Inferior parietal cortex (tissue), 1 donor: ENCODE results near the gene CPEB3.

Source experiments
- DNase-seq: peaks from one replicate; pipeline ENCODE4 v3.0.0-alpha.2; 2016; ENCODE audit errors: extremely low spot score

CPEB3 gene

GRCh38 chr10:92103376-92104090 lies 187.3 kb downstream of the CPEB3 start:
- DNase-seq: no peak

DNA sequence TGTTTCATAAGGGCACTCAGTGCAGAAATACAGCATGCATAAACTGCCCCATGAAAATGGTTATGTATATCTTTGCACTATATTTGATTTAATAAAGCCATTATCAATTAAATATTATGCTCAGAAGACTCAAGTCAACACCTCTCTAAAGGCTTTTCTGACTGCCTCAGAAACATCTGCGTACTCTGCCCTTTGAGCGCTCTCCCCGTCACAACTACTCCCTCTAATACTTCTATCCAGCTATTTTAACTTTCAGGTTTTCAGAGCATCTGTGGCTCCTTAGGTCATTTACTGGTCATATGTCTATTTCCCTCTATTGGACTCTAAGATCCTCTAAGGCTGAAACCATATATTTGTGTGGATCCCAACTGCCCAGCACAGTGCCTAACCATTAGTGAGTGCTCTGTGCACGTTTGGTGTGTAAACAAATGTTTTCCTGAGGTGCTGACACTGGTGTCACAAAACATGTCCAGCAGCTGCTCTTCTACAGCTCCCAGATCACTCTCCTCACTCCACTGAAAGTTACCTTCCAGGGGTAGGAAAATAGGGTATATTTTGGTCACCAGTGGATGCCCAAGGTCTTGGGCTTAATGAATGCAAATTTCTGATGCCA lies 188.2 kb downstream of the CPEB3 start:
- no peak for DNase-seq

- no peak for DNase-seq
These were observed 195.9 kb downstream of the CPEB3 start for GRCh38 chr10:92094960-92095359.

DNA sequence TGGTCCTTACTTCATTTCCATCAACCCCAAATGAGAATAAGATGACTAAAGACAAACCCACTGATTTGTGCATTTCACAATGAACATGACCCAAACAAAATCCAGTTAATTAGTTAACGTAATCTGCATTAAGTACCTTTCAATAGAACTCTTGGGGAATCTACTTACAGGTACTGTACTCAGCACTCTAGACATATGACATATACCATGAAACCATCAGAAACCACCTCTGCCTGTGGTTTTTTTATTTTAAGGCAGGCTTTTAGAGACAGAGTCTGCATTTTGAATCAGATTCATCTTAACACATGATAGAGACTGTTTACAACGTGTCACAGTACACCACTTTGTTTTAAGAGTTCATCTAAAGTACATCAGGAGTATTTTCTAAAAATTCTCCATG lies 198.9 kb downstream of the CPEB3 start:
- DNase-seq: no peak

- DNase-seq: peak; percentile 88
These were observed 203.0 kb downstream of the CPEB3 start for GRCh38 chr10:92087750-92088395.

GRCh38 chr10:92082583-92083280 lies 208.1 kb downstream of the CPEB3 start:
- no peak for DNase-seq

GRCh38 chr10:92081641-92082040 lies 209.2 kb downstream of the CPEB3 start:
- DNase-seq: no peak

- DNase-seq: no peak
These were observed 210.6 kb downstream of the CPEB3 start for GRCh38 chr10:92080244-92080643.

DNA sequence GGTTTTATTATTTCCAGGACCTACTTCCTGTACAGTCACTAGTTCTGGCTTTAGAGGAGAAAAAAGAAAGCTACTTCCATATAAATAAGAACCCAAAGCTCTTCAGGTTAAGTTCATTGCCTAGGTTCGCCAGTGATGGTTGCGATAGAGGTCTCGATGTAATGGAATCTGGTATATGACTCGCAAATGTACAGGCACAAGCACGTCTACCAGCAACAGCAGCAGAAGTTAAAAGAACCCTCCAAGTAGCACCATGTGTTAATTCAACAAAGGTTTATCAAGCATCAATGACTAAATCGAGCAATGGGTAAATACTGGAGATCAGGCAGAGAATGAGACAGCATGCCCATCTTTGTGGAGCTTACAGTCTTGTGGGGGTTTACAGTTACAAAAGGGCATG lies 211.9 kb downstream of the CPEB3 start:
- no peak for DNase-seq

- DNase-seq: no peak
These were observed 214.2 kb downstream of the CPEB3 start for GRCh38 chr10:92076722-92077121.

GRCh38 chr10:92075829-92076228 lies 215.0 kb downstream of the CPEB3 start:
- DNase-seq: no peak

DNA sequence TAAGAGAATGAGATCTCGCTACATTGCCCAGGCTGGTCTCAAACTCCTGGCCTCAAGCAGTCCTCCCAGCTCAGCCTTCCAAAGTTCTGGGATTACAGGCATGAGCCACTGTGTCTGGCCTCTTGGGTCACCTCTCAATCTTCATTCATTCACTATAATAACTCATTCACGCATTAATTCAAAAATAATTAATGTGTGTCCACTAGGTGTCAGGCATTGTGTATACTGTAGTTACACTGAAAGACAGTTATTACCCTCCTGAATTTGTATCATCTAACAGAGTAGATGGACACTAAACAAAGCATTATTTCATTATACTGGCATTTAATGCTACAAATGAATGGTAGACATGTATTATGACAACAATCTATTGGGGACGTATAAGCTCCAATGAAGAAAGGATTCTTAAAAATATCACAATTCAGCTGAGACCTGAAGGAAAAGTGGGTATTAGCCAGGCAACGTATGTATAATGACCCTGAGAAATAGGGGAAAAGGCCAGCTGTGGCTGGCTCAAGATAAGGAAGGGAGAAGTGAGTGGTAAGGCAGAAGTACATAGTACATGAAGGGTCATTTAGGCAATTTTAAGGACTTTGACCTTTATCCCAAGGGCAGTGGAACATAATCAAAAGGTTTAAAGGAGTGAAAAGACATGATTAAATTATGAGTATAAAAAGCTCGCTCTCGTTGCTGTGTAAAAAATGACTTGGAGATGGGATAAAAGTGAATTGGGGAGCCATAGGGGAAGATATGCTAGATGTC lies 216.6 kb downstream of the CPEB3 start:
- no peak for DNase-seq

GRCh38 chr10:92068900-92069299 lies 222.0 kb downstream of the CPEB3 start:
- DNase-seq: no peak

- no peak for DNase-seq
These were observed 224.5 kb downstream of the CPEB3 start for GRCh38 chr10:92066386-92066785.

DNA sequence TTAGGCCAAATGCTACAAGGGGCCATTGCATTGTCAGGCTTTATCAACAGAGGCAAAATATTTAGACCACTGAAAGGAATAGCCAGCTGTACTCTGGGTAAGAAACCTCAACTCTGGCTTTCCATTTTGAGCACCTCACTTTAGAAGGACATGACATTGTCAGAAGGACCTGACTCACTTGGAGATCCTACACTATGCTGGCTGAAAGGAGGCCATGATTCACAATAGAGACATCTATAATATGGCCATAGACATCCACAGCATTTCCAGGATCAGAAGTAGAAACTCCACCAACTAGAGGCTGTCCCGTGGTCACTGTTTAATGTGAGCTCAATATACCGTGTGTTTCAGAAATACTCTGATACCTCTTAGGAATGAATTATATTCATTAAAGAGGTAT lies 226.4 kb downstream of the CPEB3 start:
- DNase-seq: no peak

DNA sequence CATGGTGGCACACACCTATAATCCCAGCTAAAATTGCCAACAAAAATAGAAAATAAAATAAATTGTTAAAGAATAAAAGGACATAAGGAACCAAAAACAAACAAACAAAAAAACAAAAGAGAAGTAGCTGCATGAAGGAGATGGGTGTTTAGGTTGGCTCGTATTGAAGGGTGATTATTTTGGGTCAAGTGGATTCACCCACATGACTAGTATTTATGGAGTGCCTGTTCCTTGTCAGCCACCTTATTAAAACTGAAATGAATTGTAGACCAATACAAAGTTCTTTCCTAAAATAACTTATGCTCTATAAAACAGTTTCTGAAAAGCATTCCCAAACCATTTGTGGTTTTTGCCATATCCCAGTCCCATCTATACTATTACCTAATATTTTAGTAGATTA lies 228.6 kb downstream of the CPEB3 start:
- no peak for DNase-seq

DNA sequence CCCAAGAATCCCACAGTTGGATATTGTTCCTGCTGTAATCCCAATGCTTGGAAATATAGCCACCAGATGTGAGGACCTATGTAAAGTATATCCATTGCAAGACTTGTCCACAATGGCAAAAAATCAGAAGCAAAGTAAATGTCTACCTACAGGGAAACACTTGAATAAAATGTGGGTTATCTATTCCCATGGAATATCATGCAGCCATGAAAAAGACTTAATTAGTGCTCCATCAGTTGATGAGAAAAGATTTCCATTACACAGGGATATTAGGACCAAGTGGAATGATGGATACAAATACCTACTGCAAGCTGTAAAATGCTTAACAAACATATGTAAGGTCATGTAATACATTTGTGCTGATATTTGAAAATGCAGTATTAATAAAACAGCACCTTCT lies 236.1 kb downstream of the CPEB3 start:
- DNase-seq: no peak

DNA sequence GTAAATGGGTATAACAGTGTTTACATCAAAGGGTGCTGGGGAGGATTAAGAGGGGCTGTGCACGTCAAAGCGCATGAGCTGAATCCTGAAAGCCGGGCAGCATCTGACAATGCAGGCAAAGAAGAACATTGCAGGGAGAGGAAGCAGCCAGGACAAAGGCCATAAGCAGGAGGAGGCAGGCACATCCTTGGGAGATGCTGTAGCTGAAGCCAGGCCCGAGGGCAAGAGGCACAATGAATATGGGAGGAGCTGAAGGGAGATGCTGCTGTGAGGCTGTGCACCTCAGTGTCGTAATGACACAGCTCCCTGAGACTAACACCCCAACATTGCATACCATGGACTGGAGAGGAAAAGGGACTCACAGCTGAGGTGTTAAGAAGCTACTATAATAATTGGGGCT lies 238.1 kb downstream of the CPEB3 start:
- DNase-seq: no peak

DNA sequence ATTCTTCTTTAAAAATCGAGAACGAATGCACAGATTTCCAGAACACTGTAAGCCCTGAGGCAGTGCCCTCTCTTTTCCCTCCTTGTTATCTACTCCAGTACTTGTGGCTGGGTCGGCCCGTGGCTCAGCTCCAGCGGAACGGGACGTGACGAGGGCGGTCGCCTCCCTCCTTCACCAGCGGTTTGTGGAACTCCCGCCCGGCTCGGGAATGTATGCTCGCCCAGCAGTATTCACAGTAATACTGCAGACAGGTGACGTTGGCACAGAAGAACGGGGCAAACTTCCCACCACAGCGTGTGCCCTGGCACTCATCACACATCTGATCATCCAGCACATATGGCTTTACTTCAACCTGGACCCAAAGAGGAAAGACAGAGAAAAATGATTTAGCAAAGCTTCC lies 238.8 kb downstream of the CPEB3 start:
- no peak for DNase-seq

DNA sequence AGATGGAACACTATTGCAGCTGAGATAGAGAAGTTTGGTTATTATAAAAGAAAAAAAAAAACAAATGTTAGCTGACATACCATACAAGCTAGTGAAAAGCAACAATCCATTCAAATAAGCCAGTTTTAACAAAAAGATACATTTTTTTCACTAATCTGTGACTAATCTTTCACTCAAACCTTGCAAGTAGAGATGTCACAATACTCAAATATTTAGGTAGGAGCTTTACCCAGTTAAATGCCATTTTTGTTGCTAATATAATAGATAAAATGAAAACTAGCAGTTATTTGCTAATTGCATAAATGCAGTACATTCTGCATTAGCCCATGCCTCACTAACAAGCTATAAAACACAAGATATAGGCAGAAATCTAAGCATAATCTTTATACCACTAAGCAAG lies 243.7 kb downstream of the CPEB3 start:
- no peak for DNase-seq

- no peak for DNase-seq
These were observed 245.2 kb downstream of the CPEB3 start for GRCh38 chr10:92045641-92046106.

DNA sequence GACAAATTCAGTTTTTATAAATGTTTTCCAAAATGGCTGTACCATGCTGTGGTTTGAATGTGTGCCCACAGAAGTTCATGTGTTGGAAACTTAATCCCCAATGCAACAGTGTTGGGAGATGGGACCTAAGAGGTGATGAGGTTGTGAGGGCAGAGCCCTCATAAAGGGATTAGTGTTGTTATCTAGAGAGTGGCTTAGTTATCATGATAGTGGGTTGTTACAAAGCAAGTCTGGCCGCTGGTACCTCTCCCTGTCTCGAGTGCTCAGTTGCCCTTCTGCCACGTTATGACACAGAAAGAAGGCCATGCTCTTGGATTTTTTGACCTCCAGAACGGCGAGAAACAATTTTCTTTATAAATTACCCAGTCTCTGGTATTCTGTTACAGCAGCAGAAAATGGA lies 248.3 kb downstream of the CPEB3 start:
- no peak for DNase-seq
